ENCODE data around the gene UBE2I.

Gene UBE2I

DNA sequence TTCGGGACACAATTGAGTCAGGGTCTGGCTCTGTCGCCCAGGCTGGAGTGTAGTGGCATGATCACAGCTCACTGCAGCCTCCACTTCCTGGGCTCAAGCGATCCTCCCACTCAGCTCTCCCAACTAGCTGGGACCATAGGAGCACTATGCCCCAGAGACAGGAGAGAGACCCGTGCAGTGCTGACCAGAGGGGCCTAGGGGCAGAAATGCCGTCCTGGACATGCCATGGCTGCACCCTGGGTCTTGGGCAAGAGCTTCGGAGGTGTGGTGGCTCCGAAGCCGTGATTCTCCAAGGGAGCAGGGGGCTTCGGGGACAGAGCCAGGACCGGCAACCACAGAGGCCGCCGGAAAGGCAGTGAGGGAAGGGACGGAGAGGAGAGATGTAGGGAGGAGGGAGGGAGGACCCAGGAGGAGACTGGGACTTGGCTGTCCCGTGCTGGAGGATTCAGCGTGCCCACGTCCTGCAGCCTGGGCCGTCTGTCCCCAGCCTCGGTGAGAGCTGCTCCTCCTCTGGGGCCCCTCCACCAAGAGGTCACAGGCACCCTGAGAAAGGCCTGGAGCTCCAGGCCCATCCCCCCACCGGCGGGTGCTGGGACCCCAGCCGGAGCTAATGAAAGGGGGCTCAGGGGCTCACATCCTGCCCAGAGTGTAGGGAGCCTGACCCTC is 31.7 kb upstream of the UBE2I start:
- no peak for DNase-seq (ENCODE audit: low read depth)
- TF ChIP-seq, protein P1, sequence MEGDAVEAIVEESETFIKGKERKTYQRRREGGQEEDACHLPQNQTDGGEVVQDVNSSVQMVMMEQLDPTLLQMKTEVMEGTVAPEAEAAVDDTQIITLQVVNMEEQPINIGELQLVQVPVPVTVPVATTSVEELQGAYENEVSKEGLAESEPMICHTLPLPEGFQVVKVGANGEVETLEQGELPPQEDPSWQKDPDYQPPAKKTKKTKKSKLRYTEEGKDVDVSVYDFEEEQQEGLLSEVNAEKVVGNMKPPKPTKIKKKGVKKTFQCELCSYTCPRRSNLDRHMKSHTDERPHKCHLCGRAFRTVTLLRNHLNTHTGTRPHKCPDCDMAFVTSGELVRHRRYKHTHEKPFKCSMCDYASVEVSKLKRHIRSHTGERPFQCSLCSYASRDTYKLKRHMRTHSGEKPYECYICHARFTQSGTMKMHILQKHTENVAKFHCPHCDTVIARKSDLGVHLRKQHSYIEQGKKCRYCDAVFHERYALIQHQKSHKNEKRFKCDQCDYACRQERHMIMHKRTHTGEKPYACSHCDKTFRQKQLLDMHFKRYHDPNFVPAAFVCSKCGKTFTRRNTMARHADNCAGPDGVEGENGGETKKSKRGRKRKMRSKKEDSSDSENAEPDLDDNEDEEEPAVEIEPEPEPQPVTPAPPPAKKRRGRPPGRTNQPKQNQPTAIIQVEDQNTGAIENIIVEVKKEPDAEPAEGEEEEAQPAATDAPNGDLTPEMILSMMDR (IDR thresholded peaks at IDR 0.05; ENCODE audit: control insufficient read depth, extremely low read depth, insufficient read depth) = no peak
- no peak overlapping the region for H3K4me3 ChIP-seq (ENCODE audit: low read depth, low read length)

DNA sequence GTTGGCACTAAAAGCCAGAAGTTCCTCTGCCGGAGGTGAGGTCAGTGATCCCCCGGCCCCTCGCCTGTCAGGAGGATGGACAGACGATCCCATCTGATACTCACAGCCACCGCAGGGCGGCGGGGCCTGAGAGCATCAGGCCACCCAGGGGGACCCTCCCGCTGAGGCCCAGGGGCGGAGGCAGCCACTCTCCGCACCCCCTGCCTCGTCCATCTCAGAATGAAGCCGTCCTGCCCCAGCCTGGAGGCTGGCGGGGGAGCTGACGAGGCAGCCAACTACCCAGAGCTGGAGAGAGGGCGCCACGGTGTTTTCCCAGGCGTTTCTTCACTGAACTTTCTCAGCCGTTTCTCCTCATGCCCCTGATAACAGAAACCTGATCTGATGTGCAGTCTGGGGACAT is 31.0 kb upstream of the UBE2I start:
- TF ChIP-seq, protein P1 (IDR thresholded peaks at IDR 0.05; ENCODE audit: control insufficient read depth, extremely low read depth, insufficient read depth) = no peak
- DNase-seq (ENCODE audit: low read depth) = no peak
- no peak overlapping the region for H3K4me3 ChIP-seq (ENCODE audit: low read depth, low read length)

DNA sequence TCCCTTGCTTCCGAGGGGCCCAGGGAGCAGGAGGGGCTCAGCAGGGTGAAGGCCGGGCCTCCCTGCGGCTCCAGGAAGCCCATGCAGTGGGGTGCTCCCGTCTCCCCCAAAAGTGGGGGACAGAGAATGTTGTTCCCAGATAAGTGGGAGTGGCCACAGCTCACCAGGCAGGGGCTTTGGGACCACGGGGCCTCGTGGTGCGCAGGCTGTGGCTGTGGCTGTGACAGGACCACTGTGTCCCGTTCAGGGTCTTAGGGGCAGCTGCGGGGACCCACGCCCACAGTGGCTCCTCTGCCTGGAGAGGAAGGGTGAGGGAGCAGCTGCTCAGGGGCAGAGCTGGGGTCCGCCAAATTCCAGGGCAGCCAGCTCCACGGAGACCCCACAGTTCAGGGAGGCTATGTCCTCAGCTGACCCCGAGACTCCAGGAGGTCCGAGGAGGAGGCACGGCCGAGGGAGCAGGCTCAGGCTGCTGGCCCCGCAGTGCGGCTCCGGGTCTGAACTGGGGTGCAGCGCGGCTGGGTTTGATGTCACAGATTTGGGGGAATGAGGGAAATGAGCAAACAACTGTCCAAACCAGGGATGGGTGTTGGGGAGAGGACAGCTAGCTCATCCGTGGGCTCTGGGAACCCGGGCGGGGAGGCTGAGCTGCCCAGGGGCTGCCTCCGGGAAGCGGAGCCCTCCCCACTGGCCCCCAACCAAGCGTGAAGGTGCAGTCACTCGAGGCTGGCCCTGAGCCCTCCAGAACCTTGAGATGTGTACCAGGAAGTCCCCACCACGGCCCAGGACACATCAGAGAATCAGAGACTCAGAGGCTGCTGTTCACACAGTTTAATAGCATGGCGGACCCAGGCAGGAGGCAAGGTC is 30.1 kb upstream of the UBE2I start:
- no peak overlapping the region for H3K4me3 ChIP-seq (ENCODE audit: low read depth, low read length)
- no peak for DNase-seq (ENCODE audit: low read depth)
- TF ChIP-seq, protein P1 (IDR thresholded peaks at IDR 0.05; ENCODE audit: control insufficient read depth, extremely low read depth, insufficient read depth) = no peak

DNA sequence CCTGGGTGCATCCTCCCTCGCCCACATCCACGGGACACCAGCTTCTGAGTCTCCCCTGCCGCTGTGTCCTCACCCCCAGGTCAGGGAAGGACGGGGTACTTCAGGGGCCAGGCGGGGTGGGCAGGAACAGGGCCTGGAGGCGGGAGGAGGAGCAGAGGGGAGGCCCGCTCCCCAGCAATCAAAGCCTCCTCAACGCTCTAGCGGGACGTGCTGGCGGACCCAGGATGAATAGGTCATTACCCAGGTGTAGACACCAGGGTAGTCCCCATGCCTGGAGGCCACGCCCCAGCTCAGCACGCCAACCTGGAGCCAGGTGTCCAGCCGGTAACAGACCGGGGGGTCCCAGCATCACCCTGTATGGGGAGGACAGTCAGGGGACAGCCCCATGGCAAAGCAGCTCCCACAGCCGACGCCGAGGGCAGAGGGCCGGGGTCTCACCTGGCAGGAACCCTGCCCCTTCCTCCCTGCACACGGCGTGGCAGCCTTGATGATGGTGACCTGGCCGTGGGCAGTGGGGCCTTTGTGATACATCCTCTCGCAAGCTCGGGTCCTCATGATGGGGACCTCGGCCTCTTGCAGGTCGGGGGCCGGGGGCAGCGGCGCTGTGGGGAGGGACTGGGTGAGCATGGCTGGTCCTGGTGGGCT is 29.4 kb upstream of the UBE2I start:
- no peak overlapping the region for H3K4me3 ChIP-seq (ENCODE audit: low read depth, low read length)
- DNase-seq (ENCODE audit: low read depth) = no peak

DNA sequence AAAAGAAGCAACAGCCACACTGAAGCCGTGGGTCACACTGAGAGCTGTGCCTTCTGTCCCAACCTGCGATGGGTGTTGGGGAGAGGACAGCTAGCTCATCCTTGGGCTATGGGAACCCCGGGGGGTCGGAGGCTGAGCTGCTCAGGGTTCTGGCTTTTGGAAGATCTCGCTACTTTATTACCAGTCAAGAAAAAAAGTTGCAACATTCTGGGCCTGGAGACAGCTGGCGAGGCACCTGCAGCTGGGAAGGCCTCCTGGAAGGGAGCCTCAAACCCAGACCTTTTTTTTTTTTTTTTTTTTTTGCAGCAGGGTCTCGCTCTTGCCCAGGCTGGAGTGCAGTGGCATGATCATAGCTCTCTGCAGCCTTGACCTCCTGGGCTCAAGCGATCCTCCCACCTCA is 28.7 kb upstream of the UBE2I start:
- DNase-seq (ENCODE audit: low read depth) = no peak
- H3K4me3 ChIP-seq (ENCODE audit: low read depth, low read length) = no peak overlapping the region
- TF ChIP-seq, protein P1 (IDR thresholded peaks at IDR 0.05; ENCODE audit: control insufficient read depth, extremely low read depth, insufficient read depth) = no peak

More for the DNA sequence above, 29.4 kb upstream of the UBE2I start:
- TF ChIP-seq, protein P1 (IDR thresholded peaks at IDR 0.05; ENCODE audit: control insufficient read depth, extremely low read depth, insufficient read depth) = no peak

DNA sequence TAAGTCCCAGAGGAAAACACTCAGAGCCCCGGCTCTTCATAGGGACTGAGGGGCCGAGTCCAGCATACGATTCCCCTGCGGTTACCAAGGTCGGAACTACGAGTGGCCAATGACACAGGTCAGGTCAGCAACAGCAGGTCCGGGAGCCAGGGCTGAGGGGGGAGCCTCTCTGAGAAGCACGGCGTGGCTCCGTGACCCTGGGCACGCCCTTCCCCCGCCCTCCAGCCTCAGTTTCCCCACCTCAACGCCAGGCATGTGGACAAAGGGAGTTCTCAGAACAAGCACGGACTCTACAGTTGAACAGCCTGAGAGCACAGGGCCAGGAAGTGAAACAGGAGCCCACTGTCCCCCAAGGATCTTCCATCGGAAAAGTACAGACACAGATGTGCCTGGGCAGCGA is 27.9 kb upstream of the UBE2I start:
- TF ChIP-seq, protein P1 (IDR thresholded peaks at IDR 0.05; ENCODE audit: control insufficient read depth, extremely low read depth, insufficient read depth) = no peak
- no peak for DNase-seq (ENCODE audit: low read depth)
- H3K4me3 ChIP-seq (ENCODE audit: low read depth, low read length) = no peak overlapping the region

Measured in LNCaP clone FGC (cell line).